PC-3 (cell line): Measurements from ENCODE around the gene GLRX. TPM values are rescaled to one million over a fixed set of nuclear protein-coding genes. Genes with fewer than 3 reads are reported as not detected.

Experiments used
- ATAC-seq: fragments of 200-7000 bp; cut with Tn5 transposase; 2 replicates; pipeline ENCODE4 v1.9.1; 2020; ENCODE audit warnings: mild to moderate bottlenecking, moderate library complexity
- BruUV-seq: library from RNA; stranded (reverse); fragments of 400-500 nt; replicated peaks from 2 replicates; lab custom pipeline; 2021; lab: Mats Ljungman, UMichigan
- CTCF ChIA-PET: fragments of 300-600 bp; sonication (Branson Sonifier 250); formaldehyde crosslinking; loops from one replicate; lab custom pipeline; 2022; ENCODE audit warnings: antibody characterized with exemption; lab: Charles Lee
- POLR2A ChIA-PET: fragments of 300-600 bp; sonication (Branson Sonifier 250); formaldehyde crosslinking; loops from one replicate; lab custom pipeline; 2022; ENCODE audit warnings: antibody characterized with exemption; ENCODE audit not compliant: unreplicated experiment; lab: Charles Lee
- DNase-seq: peaks from one replicate; pipeline ENCODE4 v3.0.0-alpha.2; 2015
- H2AFZ ChIP-seq: fragments of 300-600 bp; sonication (generic); 2 replicates; pipeline ENCODE4 v1.6.0; 2016; ENCODE audit warnings: antibody characterized with exemption, low read length
- H3F3A ChIP-seq: fragments of 300-600 bp; sonication (generic); one replicate; pipeline ENCODE4 v1.6.0; 2017; ENCODE audit warnings: antibody characterized with exemption, low read length, control low read depth, mild to moderate bottlenecking; ENCODE audit not compliant: unreplicated experiment
- H3K27ac ChIP-seq: fragments of 300-600 bp; sonication (generic); 2 replicates; pipeline ENCODE4 v1.5.1; 2016; ENCODE audit warnings: mild to moderate bottlenecking, low read length
- H3K27me3 ChIP-seq: fragments of 300-600 bp; sonication (generic); 2 replicates; pipeline ENCODE4 v1.6.1; 2016; ENCODE audit warnings: low read length, mixed read lengths
- H3K36me3 ChIP-seq: fragments of 300-600 bp; sonication (generic); 2 replicates; pipeline ENCODE4 v1.6.1; 2016; ENCODE audit warnings: low read depth, mixed run types, low read length, mixed read lengths
- H3K4me1 ChIP-seq: fragments of 300-600 bp; sonication (generic); 2 replicates; pipeline ENCODE4 v1.5.1; 2016; ENCODE audit warnings: low read length; ENCODE audit not compliant: insufficient read depth
- H3K4me2 ChIP-seq: fragments of 300-600 bp; sonication (generic); 2 replicates; pipeline ENCODE4 v1.6.0; 2016; ENCODE audit warnings: low read length
- H3K4me3 ChIP-seq: fragments of 300-600 bp; sonication (generic); 2 replicates; pipeline ENCODE4 v1.5.1; 2016; ENCODE audit warnings: mild to moderate bottlenecking, low read length, mixed read lengths
- H3K79me2 ChIP-seq: fragments of 300-600 bp; sonication (generic); 2 replicates; pipeline ENCODE4 v1.6.1; 2017; ENCODE audit warnings: low read length, mixed read lengths
- H3K9ac ChIP-seq: fragments of 300-600 bp; sonication (generic); 2 replicates; pipeline ENCODE4 v1.6.0; 2016; ENCODE audit warnings: mild to moderate bottlenecking, low read length
- H3K9me2 ChIP-seq: fragments of 300-600 bp; sonication (generic); replicated peaks from 2 replicates; pipeline ENCODE4 v1.6.1; 2016; ENCODE audit warnings: mixed run types, low read length, mixed read lengths
- H3K9me3 ChIP-seq: fragments of 300-600 bp; sonication (generic); 2 replicates; pipeline ENCODE4 v1.6.1; 2016; ENCODE audit warnings: low read length, mixed read lengths
- H4K20me1 ChIP-seq: fragments of 300-600 bp; sonication (generic); 2 replicates; pipeline ENCODE4 v1.6.1; 2016; ENCODE audit warnings: low read length, mixed read lengths
- CTCF ChIP-seq: fragments of 300-600 bp; sonication (generic); conservative IDR thresholded peaks from 2 replicates; pipeline ENCODE4 v1.5.1; 2017; ENCODE audit warnings: antibody characterized with exemption, low read depth, mild to moderate bottlenecking, low read length
- EZH2 ChIP-seq: fragments of 300-600 bp; sonication (generic); IDR thresholded peaks from one replicate; pipeline ENCODE4 v1.6.1; 2017; ENCODE audit warnings: antibody characterized with exemption, mild to moderate bottlenecking, low read length; ENCODE audit not compliant: unreplicated experiment
- EZH2phosphoT487 ChIP-seq: fragments of 300-600 bp; sonication (generic); IDR thresholded peaks from 2 replicates; pipeline ENCODE4 v1.6.1; 2018; ENCODE audit warnings: mild to moderate bottlenecking, antibody characterized with exemption, low read length, borderline replicate concordance
- intact Hi-C: fragments of 100-400 bp; cut with micrococcal nuclease; formaldehyde crosslinking; loops from 2 replicates; pipeline ENCODE4 v1.9.0; 2023
- total RNA-seq: library from RNA; depleted of rRNA; stranded (reverse); fragments of >200 nt; gene quantifications from 2 replicates; pipeline ENCODE4 v1.2.3, GENCODE V29; 2014

Gene GLRX
- total RNA-seq, 1 experiment from 2014 or later: 27.4 TPM

- ATAC-seq: no peak
- Histone ChIP-seq H3F3A (no peaks in the 10 kb centered on the region), H3K9ac (no peak overlapping the region), H2AFZ (no peak overlapping the region), H3K36me3 (no peaks in the 10 kb centered on the region), H3K4me2 (no peak overlapping the region), H4K20me1 (no peaks in the 10 kb centered on the region), H3K9me3 (no peaks in the 10 kb centered on the region), H3K79me2 (no peaks in the 10 kb centered on the region), H3K9me2 (no peaks in the 10 kb centered on the region), H3K4me3 (no peak overlapping the region), H3K4me1 (peaks cover 9% of the 10 kb centered on the region), H3K27me3 (no peaks in the 10 kb centered on the region), H3K27ac (no peak overlapping the region)
- POLR2A ChIA-PET: no interaction called here
- no TSS peak for BruUV-seq
- DNase-seq: no peak
- CTCF ChIA-PET: no interaction called here
- TF ChIP-seq CTCF: no peak
- no peak for TF ChIP-seq EZH2phosphoT487
- TF ChIP-seq EZH2: no peak
- intact Hi-C loops: no loop called here
Observed at GRCh38 chr5:95804736-95805539, 17.6 kb downstream of the GLRX start.

GRCh38 chr5:95803271-95804148 lies 19.0 kb downstream of the GLRX start:
- H3F3A ChIP-seq: no peaks in the 10 kb centered on the region
- no peak overlapping the region for H2AFZ ChIP-seq
- no TSS peak for BruUV-seq
- intact Hi-C loops: no loop called here
- POLR2A ChIA-PET: interaction anchor here (0.7 kb wide), 1 partner anchor 39 kb away, joined by 3 read pairs; no protein-coding TSS in a partner anchor
- no peak for TF ChIP-seq EZH2phosphoT487
- no peak for TF ChIP-seq EZH2
- no peak for TF ChIP-seq CTCF
- no peaks in the 10 kb centered on the region for H3K9me3 ChIP-seq
- no peak overlapping the region for H3K27ac ChIP-seq
- H3K9ac ChIP-seq: no peak overlapping the region
- CTCF ChIA-PET: no interaction called here
- no peaks in the 10 kb centered on the region for H3K9me2 ChIP-seq
- no peaks in the 10 kb centered on the region for H3K4me1 ChIP-seq
- no peaks in the 10 kb centered on the region for H3K27me3 ChIP-seq
- no peaks in the 10 kb centered on the region for H3K79me2 ChIP-seq
- no peak overlapping the region for H3K4me3 ChIP-seq
- H3K36me3 ChIP-seq: no peaks in the 10 kb centered on the region
- H4K20me1 ChIP-seq: no peaks in the 10 kb centered on the region
- no peak overlapping the region for H3K4me2 ChIP-seq
- DNase-seq: no peak
- ATAC-seq: no peak; the same call in 1 of the 2 replicates
